GM23338 (cell line): ENCODE measurements around the gene PLRG1.

Experiments
- CREB1 ChIP-seq: fragments of 250-450 bp; sonication (Bioruptor Pico); IDR thresholded peaks from 2 replicates; pipeline ENCODE4 v1.5.0; 2020; ENCODE audit warnings: low read depth, mild to moderate bottlenecking, moderate library complexity
- CTCF ChIP-seq, 2 experiments: fragments of 200-600 bp in 1 of 2; sonication (generic) in 1 of 2; conservative IDR thresholded peaks; 2 replicates each; pipeline versions ENCODE4 v1.5.1 to v1.6.1; 2016 to 2017; ENCODE audit warnings: antibody characterized with exemption in 2 of 2, low read depth in 2 of 2, mild to moderate bottlenecking in 2 of 2, moderate library complexity in 1 of 2
- ETS1 ChIP-seq: IDR thresholded peaks from 2 replicates; pipeline ENCODE4 v1.6.1; 2016; ENCODE audit warnings: antibody characterized with exemption
- EZH2 ChIP-seq: fragments of 200-600 bp; sonication (generic); IDR thresholded peaks from one replicate; pipeline ENCODE4 v1.8.0; 2017; ENCODE audit warnings: antibody characterized with exemption, mild to moderate bottlenecking, low read depth; ENCODE audit not compliant: unreplicated experiment
- EZH2phosphoT487 ChIP-seq: fragments of 200-600 bp; sonication (generic); IDR thresholded peaks from one replicate; pipeline ENCODE4 v1.8.1; 2018; ENCODE audit warnings: antibody characterized with exemption; ENCODE audit not compliant: unreplicated experiment
- JUNB ChIP-seq: IDR thresholded peaks from one replicate; pipeline ENCODE4 v1.6.1; 2016; ENCODE audit warnings: antibody characterized with exemption; ENCODE audit not compliant: unreplicated experiment
- NANOG ChIP-seq: IDR thresholded peaks from 2 replicates; pipeline ENCODE4 v1.6.1; 2016; ENCODE audit warnings: antibody characterized with exemption, borderline replicate concordance
- POLR2AphosphoS5 ChIP-seq: IDR thresholded peaks from 2 replicates; pipeline ENCODE4 v1.6.1; 2016; ENCODE audit warnings: antibody characterized with exemption, low read depth
- REST ChIP-seq: IDR thresholded peaks from one replicate; pipeline ENCODE4 v1.6.1; 2018; ENCODE audit warnings: antibody characterized with exemption; ENCODE audit not compliant: unreplicated experiment
- STAT1 ChIP-seq: IDR thresholded peaks from one replicate; pipeline ENCODE4 v1.6.1; 2016; ENCODE audit warnings: antibody characterized with exemption; ENCODE audit not compliant: unreplicated experiment
- ZNF114 ChIP-seq: fragments of 250-450 bp; sonication (Bioruptor Pico); IDR thresholded peaks from 2 replicates; pipeline ENCODE4 v1.5.0; 2020; ENCODE audit warnings: mild to moderate bottlenecking, moderate library complexity
- ZNF331 ChIP-seq: fragments of 250-450 bp; sonication (Bioruptor Pico); IDR thresholded peaks from 2 replicates; pipeline ENCODE4 v1.5.0; 2020; ENCODE audit warnings: low read depth, mild to moderate bottlenecking, moderate library complexity
- ZNF462 ChIP-seq: fragments of 250-450 bp; sonication (Bioruptor Pico); IDR thresholded peaks from 2 replicates; pipeline ENCODE4 v1.5.0; 2020; ENCODE audit warnings: mild to moderate bottlenecking, moderate library complexity

DNA sequence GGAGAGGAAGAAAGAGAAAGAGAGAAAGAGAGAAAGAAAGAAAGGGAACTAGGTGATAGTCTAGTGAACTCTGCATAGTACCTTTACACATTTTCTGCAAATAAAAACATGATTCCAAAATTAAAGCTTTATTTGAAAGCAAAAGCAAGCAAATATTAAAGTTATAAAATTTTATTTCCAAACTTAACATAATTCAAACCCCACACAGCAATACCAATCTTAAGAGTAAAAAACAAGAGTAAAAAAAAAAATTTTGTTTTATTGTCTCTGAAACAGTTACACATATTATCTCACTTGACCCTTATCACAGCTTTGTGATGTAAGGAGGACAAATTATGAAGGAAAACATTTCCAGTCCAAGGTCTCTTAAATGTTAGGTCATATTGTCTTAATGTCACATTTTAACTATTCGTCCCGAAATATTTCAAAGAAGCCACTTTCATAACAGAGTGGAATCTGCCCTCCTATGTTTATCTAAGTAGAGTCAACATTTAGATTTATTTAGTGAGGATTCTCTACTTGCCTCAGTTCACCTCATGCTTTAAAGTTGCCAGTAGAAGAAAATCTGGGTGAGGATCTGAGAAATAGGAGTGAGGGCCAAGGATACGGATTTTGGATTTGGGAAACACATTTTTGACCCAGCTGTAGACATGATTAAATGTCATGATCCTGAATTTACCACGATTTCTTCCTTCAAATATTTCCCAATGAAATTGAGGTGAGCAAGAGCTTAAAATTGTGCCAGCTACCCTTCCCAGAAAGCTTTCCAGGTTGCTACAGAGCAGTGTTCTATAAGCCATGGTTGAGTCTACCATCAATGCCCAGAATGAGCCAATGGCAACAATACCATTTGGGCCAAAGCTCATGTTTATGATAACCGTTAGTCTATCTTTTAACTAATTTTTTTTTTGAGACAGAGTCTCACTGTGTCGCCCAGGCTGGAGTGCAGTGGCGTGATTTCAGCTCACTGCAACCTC is 47.9 kb upstream of the PLRG1 start:
- TF ChIP-seq CTCF (conservative IDR thresholded peaks at IDR 0.05; ENCODE audit: low read depth in 2 of 2) = no peak
- TF ChIP-seq REST = no peak
- no peak for TF ChIP-seq EZH2
- TF ChIP-seq CREB1 (CRISPR knock-in tag) = no peak
- TF ChIP-seq POLR2AphosphoS5 = no peak
- TF ChIP-seq JUNB = no peak
- no peak for TF ChIP-seq ZNF462 (CRISPR knock-in tag)
- no peak for TF ChIP-seq EZH2phosphoT487
- TF ChIP-seq ZNF331 (CRISPR knock-in tag) = no peak
- TF ChIP-seq ETS1 = no peak
- TF ChIP-seq NANOG = no peak
- no peak for TF ChIP-seq ZNF114
- no peak for TF ChIP-seq STAT1
